Measurements from ENCODE around the gene ZNF845.
"Not testable (repeated sequence)": the region's sequence is repeated elsewhere in the genome, so short reads cannot be mapped to it uniquely, and the experiment has no call there.

Gene ZNF845

GRCh38 chr19:53388168-53388567, 54.6 kb downstream of the ZNF845 start:
- no peak for DNase-seq

- DNase-seq: no peak
These were observed 55.4 kb downstream of the ZNF845 start for GRCh38 chr19:53388904-53389303.

- DNase-seq: no peak
These were observed 56.0 kb downstream of the ZNF845 start for GRCh38 chr19:53389571-53389970.

- DNase-seq: no peak
These were observed 56.4 kb downstream of the ZNF845 start for GRCh38 chr19:53389978-53390377.

GRCh38 chr19:53394522-53394973, 61.0 kb downstream of the ZNF845 start:
- DNase-seq: no peak

- DNase-seq: peak; percentile 96
These were observed 61.7 kb downstream of the ZNF845 start, which contains the start of gene ZNF765 for GRCh38 chr19:53394974-53395839. Gene ZNF765 (plus strand): TSS chr19:53395149. CDS start chr19:53398016, 2,867 bp downstream.

- DNase-seq: not testable (repeated sequence)
These were observed 62.4 kb downstream of the ZNF845 start for GRCh38 chr19:53395840-53396524.

GRCh38 chr19:53396525-53396868, 62.9 kb downstream of the ZNF845 start:
- DNase-seq: no peak

- not testable (repeated sequence) for DNase-seq
These were observed 64.4 kb downstream of the ZNF845 start for GRCh38 chr19:53397918-53398317.

All from stimulated activated CD4-positive, alpha-beta T cell treated with anti-CD3 and anti-CD28 coated beads, Interleukin-4, amount 100 ng/mL, for 1 hour (primary cell).